Measurements from ENCODE around the gene ADCYAP1R1.
"Not testable (repeated sequence)": the region's sequence is repeated elsewhere in the genome, so short reads cannot be mapped to it uniquely, and the experiment has no call there.

ADCYAP1R1 gene

GRCh38 chr7:31137234-31137633 is 85.1 kb downstream of the ADCYAP1R1 start:
- DNase-seq (ENCODE audit: low spot score): no peak

- DNase-seq (ENCODE audit: low spot score): no peak
Observed at GRCh38 chr7:31145339-31145738, 93.2 kb downstream of the ADCYAP1R1 start.

GRCh38 chr7:31146030-31146429 is 93.9 kb downstream of the ADCYAP1R1 start:
- DNase-seq (ENCODE audit: low spot score): no peak

- no peak for DNase-seq (ENCODE audit: low spot score)
Observed at GRCh38 chr7:31146538-31146937, 94.4 kb downstream of the ADCYAP1R1 start.

- DNase-seq (ENCODE audit: low spot score): no peak
Observed at GRCh38 chr7:31151849-31152248, 99.7 kb downstream of the ADCYAP1R1 start.

- not testable (repeated sequence) for DNase-seq (ENCODE audit: low spot score)
Observed at GRCh38 chr7:31153318-31153717, 101.2 kb downstream of the ADCYAP1R1 start.

GRCh38 chr7:31160941-31161340 is 108.8 kb downstream of the ADCYAP1R1 start:
- DNase-seq (ENCODE audit: low spot score): no peak

All from hematopoietic multipotent progenitor cell treated with erythropoietin and hydrocortisone succinate and interleukin-3 and kit ligand, for 17 days (in vitro differentiated cells).